ENCODE data around the gene EHD3. TPM values are rescaled to one million over a fixed set of nuclear protein-coding genes. Genes with fewer than 3 reads are reported as not detected.

EHD3 gene
- total RNA-seq, 1 donor from 2014 or later, result 13.2 TPM

DNA sequence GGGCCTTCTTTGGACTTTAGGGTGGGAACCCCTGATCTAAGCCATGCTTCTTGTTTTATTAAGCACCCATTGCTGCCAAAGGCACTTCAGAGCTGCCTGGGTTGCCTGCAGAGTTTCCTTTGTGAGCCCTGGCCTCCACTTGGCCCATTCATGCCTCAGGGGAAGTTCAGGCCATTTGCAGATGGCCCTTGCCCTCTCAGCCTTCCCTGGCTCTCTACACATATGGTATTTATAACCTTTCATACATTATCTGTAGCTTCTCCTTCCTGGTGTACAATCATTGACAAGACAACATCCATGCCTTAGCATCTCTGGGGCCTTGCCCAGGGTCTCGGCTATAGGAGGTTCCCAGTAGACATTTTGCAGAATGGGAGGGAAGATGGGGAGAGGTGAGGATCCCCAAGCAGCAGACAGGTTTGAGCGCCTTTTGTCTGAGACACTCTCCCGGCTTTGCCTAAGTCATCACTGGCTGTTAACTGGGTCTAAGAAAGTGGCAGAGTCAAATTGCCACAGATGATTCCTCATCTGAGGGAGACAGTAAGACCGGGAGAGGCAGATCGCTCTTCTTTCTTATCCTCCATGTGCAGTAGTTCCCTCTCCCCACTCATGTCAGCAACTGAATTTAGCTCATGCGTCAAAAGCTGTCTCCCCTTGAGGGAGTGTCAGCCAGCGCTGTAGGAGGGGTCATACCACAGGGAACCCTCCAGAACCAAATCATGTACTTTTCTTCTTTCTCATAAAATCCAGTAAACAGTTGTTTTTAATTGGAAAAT lies 2.7 kb downstream of the EHD3 start:
- DNase-seq (ENCODE audit: low spot score in 2 of 2, unreplicated experiment in 2 of 2), result peak in 1 of 2 experiments; percentile 17
- TF ChIP-seq, protein P1, sequence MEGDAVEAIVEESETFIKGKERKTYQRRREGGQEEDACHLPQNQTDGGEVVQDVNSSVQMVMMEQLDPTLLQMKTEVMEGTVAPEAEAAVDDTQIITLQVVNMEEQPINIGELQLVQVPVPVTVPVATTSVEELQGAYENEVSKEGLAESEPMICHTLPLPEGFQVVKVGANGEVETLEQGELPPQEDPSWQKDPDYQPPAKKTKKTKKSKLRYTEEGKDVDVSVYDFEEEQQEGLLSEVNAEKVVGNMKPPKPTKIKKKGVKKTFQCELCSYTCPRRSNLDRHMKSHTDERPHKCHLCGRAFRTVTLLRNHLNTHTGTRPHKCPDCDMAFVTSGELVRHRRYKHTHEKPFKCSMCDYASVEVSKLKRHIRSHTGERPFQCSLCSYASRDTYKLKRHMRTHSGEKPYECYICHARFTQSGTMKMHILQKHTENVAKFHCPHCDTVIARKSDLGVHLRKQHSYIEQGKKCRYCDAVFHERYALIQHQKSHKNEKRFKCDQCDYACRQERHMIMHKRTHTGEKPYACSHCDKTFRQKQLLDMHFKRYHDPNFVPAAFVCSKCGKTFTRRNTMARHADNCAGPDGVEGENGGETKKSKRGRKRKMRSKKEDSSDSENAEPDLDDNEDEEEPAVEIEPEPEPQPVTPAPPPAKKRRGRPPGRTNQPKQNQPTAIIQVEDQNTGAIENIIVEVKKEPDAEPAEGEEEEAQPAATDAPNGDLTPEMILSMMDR (IDR thresholded peaks at IDR 0.05; ENCODE audit: unreplicated experiment), result no peak
- Mint-ChIP-seq H3K4me3 (no peak overlapping the region), H3K9me3 (no peaks in the 10 kb centered on the region), H3K4me1 (peaks cover 61% of the 10 kb centered on the region), H3K27ac (no peak overlapping the region), H3K36me3 (no peaks in the 10 kb centered on the region), H3K27me3 (ENCODE audit: low read depth) (no peaks in the 10 kb centered on the region)

DNA sequence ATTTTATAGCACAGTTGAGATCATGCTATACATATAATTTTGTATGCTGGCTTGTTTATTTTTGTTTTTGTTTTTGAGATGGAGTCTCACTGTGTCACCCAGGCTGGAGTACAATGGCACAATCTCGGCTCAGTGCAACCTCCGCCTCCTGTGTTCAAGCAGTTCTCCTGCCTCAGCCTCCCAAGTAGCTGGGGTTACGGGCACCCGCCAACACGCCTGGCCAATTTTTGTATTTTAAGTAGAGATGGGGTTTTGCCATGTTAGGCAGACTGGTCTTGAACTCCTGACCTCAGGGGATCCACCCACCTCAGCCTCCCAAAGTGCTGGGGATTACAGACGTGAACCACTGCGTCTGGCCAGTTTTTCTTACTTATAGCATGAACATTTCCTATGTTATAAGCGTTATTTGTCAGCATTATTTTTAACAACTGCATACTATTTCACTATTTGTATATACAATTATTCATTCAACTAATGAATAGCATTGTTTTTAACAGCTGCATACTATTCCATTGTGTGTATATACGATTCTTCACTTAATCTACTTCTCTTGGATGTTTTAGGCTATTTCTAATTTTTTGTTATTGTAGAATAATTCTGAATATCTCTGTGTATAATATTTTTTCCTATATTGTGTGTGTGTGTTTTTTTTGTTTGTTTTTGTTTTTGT lies 3.5 kb downstream of the EHD3 start:
- H3K27me3 Mint-ChIP-seq (ENCODE audit: low read depth), result no peaks in the 10 kb centered on the region
- no peak overlapping the region for H3K4me3 Mint-ChIP-seq
- no peak overlapping the region for H3K27ac Mint-ChIP-seq
- H3K4me1 Mint-ChIP-seq, result peaks cover 53% of the 10 kb centered on the region
- TF ChIP-seq, protein P1 (IDR thresholded peaks at IDR 0.05; ENCODE audit: unreplicated experiment), result no peak
- no peak for DNase-seq (ENCODE audit: low spot score in 2 of 2, unreplicated experiment in 2 of 2)
- H3K36me3 Mint-ChIP-seq, result no peaks in the 10 kb centered on the region
- no peaks in the 10 kb centered on the region for H3K9me3 Mint-ChIP-seq

DNA sequence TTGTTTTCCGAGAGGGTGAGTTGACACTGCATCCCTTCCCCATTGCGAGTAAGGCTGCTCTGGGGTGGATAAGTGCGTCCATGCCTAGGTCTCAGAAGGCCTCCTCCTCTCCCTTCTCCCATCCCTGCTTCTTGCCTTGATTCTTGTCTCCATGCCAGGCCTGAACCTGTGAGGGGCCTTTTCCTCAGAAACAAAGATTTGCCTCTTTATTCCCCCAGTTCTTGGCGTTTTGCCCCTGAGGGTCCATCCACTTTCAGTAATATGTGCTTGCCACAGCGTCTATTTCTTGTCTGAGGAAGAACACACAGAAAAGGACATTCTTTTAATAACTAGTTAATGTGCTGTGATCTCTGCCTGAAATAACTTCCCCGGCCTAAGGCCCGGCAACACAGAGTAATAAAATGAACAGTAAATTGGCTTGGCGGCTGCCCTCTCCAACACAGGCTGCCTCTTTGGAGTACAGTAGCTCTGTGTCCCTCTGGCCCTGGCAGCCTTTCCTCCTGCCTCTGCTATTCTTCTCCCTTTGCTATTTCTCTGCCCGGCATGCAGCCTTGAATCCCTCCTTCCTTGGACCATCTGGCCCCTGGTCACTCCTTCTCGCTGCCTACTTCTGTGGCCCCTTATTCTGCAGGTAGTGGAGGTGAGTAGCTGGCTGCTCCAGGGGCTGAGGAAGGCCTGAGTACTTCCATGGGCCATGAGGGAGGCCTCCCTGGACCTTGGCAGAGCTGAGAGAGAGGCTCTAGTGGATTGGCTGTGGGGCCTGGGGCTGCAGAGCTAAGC lies 4.4 kb downstream of the EHD3 start:
- Mint-ChIP-seq H3K27ac (peak overlapping the region; percentile 91), H3K36me3 (no peaks in the 10 kb centered on the region), H3K9me3 (no peaks in the 10 kb centered on the region), H3K27me3 (ENCODE audit: low read depth) (no peaks in the 10 kb centered on the region), H3K4me1 (peaks cover 50% of the 10 kb centered on the region), H3K4me3 (no peak overlapping the region)
- TF ChIP-seq, protein P1 (IDR thresholded peaks at IDR 0.05; ENCODE audit: unreplicated experiment), result no peak
- no peak for DNase-seq (ENCODE audit: low spot score in 2 of 2, unreplicated experiment in 2 of 2)

GRCh38 chr2:31238906-31239592 lies 5.1 kb downstream of the EHD3 start:
- H3K9me3 Mint-ChIP-seq, result no peaks in the 10 kb centered on the region
- no peak overlapping the region for H3K4me3 Mint-ChIP-seq
- H3K4me1 Mint-ChIP-seq, result peaks cover 46% of the 10 kb centered on the region
- H3K27ac Mint-ChIP-seq, result no peak overlapping the region
- TF ChIP-seq, protein P1 (IDR thresholded peaks at IDR 0.05; ENCODE audit: unreplicated experiment), result no peak
- H3K27me3 Mint-ChIP-seq (ENCODE audit: low read depth), result no peaks in the 10 kb centered on the region
- no peak for DNase-seq (ENCODE audit: low spot score in 2 of 2, unreplicated experiment in 2 of 2)
- peaks cover 3% of the 10 kb centered on the region for H3K36me3 Mint-ChIP-seq

- H3K4me1 Mint-ChIP-seq, result peaks cover 45% of the 10 kb centered on the region
- H3K27me3 Mint-ChIP-seq (ENCODE audit: low read depth), result no peaks in the 10 kb centered on the region
Observed at GRCh38 chr2:31239593-31240177, 5.7 kb downstream of the EHD3 start.

More at GRCh38 chr2:31239593-31240177, 5.7 kb downstream of the EHD3 start:
- no peak for DNase-seq (ENCODE audit: low spot score in 2 of 2, unreplicated experiment in 2 of 2)
- Mint-ChIP-seq H3K9me3 (no peaks in the 10 kb centered on the region), H3K4me3 (no peak overlapping the region), H3K27ac (no peak overlapping the region), H3K36me3 (peaks cover 9% of the 10 kb centered on the region)
- TF ChIP-seq, protein P1 (IDR thresholded peaks at IDR 0.05; ENCODE audit: unreplicated experiment), result no peak
